Smooth muscle cell (in vitro differentiated cells): ENCODE data around the gene CDX1. TPM values are rescaled to one million over a fixed set of nuclear protein-coding genes. Genes with fewer than 3 reads are reported as not detected.

Experiments
- DNase-seq: peaks from one replicate; lab custom pipeline; 2025; ENCODE audit not compliant: unreplicated experiment; lab: John Stamatoyannopoulos, UW
- H2AFZ ChIP-seq: fragments of 200-600 bp; sonication (generic); 2 replicates; pipeline ENCODE4 v1.6.0; 2016; ENCODE audit warnings: antibody characterized with exemption, low read depth, mild to moderate bottlenecking
- H3F3A ChIP-seq: fragments of 200-600 bp; sonication (generic); 2 replicates; pipeline ENCODE4 v1.6.0; 2017; ENCODE audit warnings: antibody characterized with exemption, low read depth
- H3K27ac ChIP-seq: fragments of 200-600 bp; sonication (generic); 2 replicates; pipeline ENCODE4 v1.5.1; 2016; ENCODE audit warnings: low read depth, mild to moderate bottlenecking
- H3K27me3 ChIP-seq: fragments of 200-600 bp; sonication (generic); 2 replicates; pipeline ENCODE4 v1.6.1; 2016; ENCODE audit warnings: low read depth, mild to moderate bottlenecking
- H3K36me3 ChIP-seq: fragments of 200-600 bp; sonication (generic); 2 replicates; pipeline ENCODE4 v1.5.1; 2016; ENCODE audit warnings: low read depth
- H3K4me1 ChIP-seq: fragments of 200-600 bp; sonication (generic); 2 replicates; pipeline ENCODE4 v1.5.1; 2016; ENCODE audit warnings: low read depth
- H3K4me2 ChIP-seq: fragments of 200-600 bp; sonication (generic); 2 replicates; pipeline ENCODE4 v1.6.0; 2016; ENCODE audit warnings: mild to moderate bottlenecking
- H3K4me3 ChIP-seq: fragments of 200-600 bp; sonication (generic); 2 replicates; pipeline ENCODE4 v1.5.1; 2016; ENCODE audit warnings: mild to moderate bottlenecking
- H3K79me2 ChIP-seq: fragments of 200-600 bp; sonication (generic); 2 replicates; pipeline ENCODE4 v1.6.0; 2016; ENCODE audit warnings: low read depth, mild to moderate bottlenecking
- H3K9ac ChIP-seq: fragments of 200-600 bp; sonication (generic); 2 replicates; pipeline ENCODE4 v1.6.0; 2016; ENCODE audit warnings: low read depth
- H3K9me3 ChIP-seq: fragments of 200-600 bp; sonication (generic); replicated peaks from 2 replicates; pipeline ENCODE4 v1.5.1; 2016; ENCODE audit warnings: low read depth
- H4K20me1 ChIP-seq: fragments of 200-600 bp; sonication (generic); 2 replicates; pipeline ENCODE4 v1.6.0; 2016; ENCODE audit warnings: low read depth
- CTCF ChIP-seq: fragments of 200-600 bp; sonication (generic); IDR thresholded peaks from 2 replicates; pipeline ENCODE4 v1.5.1; 2017; ENCODE audit warnings: borderline replicate concordance, mild to moderate bottlenecking, antibody characterized with exemption; ENCODE audit not compliant: insufficient read depth, poor library complexity, severe bottlenecking
- WGBS: methylation state at CpG from one replicate; pipeline ENCODE4 v1.1.7; 2016; ENCODE audit warnings: low lambda C conversion rate; 5-methylcytosine and 5-hydroxymethylcytosine counted together
- polyA plus RNA-seq: library from polyadenylated mRNA; unstranded; fragments of >200 nt; fragmentation: Nextera tagmentation; extraction: Ambion mirVana; gene quantifications from 2 replicates; pipeline ENCODE4 v1.2.1, GENCODE V29; 2016
- total RNA-seq: library from RNA; depleted of rRNA; stranded (reverse); fragments of >200 nt; gene quantifications from 2 replicates; pipeline ENCODE4 v1.2.3, GENCODE V29; 2014

The CDX1 gene
- total and polyA plus RNA-seq, 2 experiments from 2014 or later = 1.4 to 5.0 TPM

GRCh38 chr5:150214289-150214688, 47.7 kb downstream of the CDX1 start:
- Histone ChIP-seq H3K4me3 (no peak overlapping the region), H3K27me3 (no peaks in the 10 kb centered on the region), H3F3A (peaks cover 2% of the 10 kb centered on the region), H3K9ac (peak overlapping the region; percentile 58), H3K4me2 (peak overlapping the region; percentile 26), H4K20me1 (no peaks in the 10 kb centered on the region), H3K9me3 (no peaks in the 10 kb centered on the region), H2AFZ (no peak overlapping the region), H3K27ac (peak overlapping the region; percentile 91), H3K79me2 (no peaks in the 10 kb centered on the region), H3K36me3 (no peaks in the 10 kb centered on the region), H3K4me1 (no peaks in the 10 kb centered on the region)
- TF ChIP-seq CTCF = peak; percentile 20
- WGBS = 28% methylated on average over 7 of the region's 7 CpGs
- DNase-seq = no peak

- Histone ChIP-seq H2AFZ (no peak overlapping the region), H3F3A (no peaks in the 10 kb centered on the region), H3K36me3 (no peaks in the 10 kb centered on the region), H3K4me2 (no peak overlapping the region), H4K20me1 (no peaks in the 10 kb centered on the region), H3K9ac (no peak overlapping the region), H3K9me3 (no peaks in the 10 kb centered on the region), H3K4me1 (no peaks in the 10 kb centered on the region), H3K27ac (no peak overlapping the region), H3K79me2 (no peaks in the 10 kb centered on the region), H3K27me3 (no peaks in the 10 kb centered on the region), H3K4me3 (no peak overlapping the region)
- no peak for DNase-seq
- 82% methylated on average over 9 of the region's 10 CpGs for WGBS
- TF ChIP-seq CTCF = no peak
These were observed 49.7 kb downstream of the CDX1 start for GRCh38 chr5:150215979-150216944.

GRCh38 chr5:150217038-150217437, 50.5 kb downstream of the CDX1 start:
- Histone ChIP-seq H3K27me3 (no peaks in the 10 kb centered on the region), H3K9ac (no peak overlapping the region), H3K27ac (no peak overlapping the region), H3F3A (no peaks in the 10 kb centered on the region), H3K9me3 (no peaks in the 10 kb centered on the region), H3K4me3 (no peak overlapping the region), H3K4me1 (no peaks in the 10 kb centered on the region), H4K20me1 (no peaks in the 10 kb centered on the region), H3K79me2 (no peaks in the 10 kb centered on the region), H2AFZ (no peak overlapping the region), H3K4me2 (no peak overlapping the region), H3K36me3 (no peaks in the 10 kb centered on the region)
- no peak for DNase-seq
- WGBS = 86% methylated on average over 2 of the region's 2 CpGs
- TF ChIP-seq CTCF = no peak
